Epithelial cell of esophagus (primary cell): ENCODE data around the gene VPS11.
"Not testable (repeated sequence)": the region's sequence is repeated elsewhere in the genome, so short reads cannot be mapped to it uniquely, and the experiment has no call there.

Experiments used
- DNase-seq: peaks from one replicate; pipeline ENCODE4 v3.0.0; 2010; ENCODE audit warnings: low read depth
- H3K4me3 ChIP-seq: 2 replicates; pipeline ENCODE4 v1.5.1; 2011; ENCODE audit warnings: mild to moderate bottlenecking, low read length, control low read depth
- CTCF ChIP-seq: IDR thresholded peaks from 2 replicates; pipeline ENCODE4 v1.5.1; 2011; ENCODE audit warnings: low read depth, mild to moderate bottlenecking, low read length, control low read depth, inconsistent platforms; ENCODE audit not compliant: insufficient read depth; ENCODE audit errors: missing control alignments

VPS11 gene

DNA sequence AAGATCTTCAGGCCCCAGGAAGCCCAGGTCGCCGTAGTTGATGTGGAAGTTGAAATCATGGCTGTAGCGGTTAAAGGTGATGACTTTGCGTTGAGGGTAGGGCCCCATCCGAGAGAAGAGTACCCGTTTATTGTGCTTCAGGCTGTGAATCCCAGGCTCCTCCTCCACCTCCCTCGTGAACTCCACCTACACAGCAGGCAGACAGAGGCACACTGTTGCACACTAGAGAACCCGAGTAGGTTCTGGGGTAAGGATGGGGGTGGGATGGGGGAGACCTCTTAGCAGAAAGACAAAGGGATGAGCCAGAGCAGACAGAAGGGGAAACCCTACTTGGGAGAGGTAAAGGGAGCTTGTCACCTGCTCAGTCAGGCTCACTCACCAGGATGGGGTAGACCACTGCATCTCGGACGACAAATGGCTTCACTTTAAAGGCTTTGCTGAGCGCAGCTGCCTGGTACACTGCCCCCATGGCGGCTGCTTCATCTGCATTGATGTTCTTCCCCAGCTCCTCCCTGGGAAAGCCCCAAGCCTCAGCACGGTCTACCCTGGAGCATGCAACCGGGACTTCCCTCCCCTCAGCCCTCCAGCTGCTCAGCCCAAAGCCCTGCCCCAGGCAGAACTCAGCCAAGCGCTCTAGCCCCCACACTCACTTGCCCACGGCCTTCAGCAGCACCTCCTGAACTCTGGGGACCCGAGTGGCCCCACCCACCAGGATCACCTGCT lies 16.0 kb upstream of the VPS11 start:
- H3K4me3 ChIP-seq: no peak overlapping the region
- no peak for DNase-seq
- TF ChIP-seq CTCF: no peak

GRCh38 chr11:119052163-119052814 lies 15.3 kb upstream of the VPS11 start:
- no peak overlapping the region for H3K4me3 ChIP-seq
- no peak for TF ChIP-seq CTCF
- peak; percentile 55 for DNase-seq

GRCh38 chr11:119054418-119054817 lies 13.2 kb upstream of the VPS11 start:
- DNase-seq: no peak
- no peak for TF ChIP-seq CTCF
- no peak overlapping the region for H3K4me3 ChIP-seq

DNA sequence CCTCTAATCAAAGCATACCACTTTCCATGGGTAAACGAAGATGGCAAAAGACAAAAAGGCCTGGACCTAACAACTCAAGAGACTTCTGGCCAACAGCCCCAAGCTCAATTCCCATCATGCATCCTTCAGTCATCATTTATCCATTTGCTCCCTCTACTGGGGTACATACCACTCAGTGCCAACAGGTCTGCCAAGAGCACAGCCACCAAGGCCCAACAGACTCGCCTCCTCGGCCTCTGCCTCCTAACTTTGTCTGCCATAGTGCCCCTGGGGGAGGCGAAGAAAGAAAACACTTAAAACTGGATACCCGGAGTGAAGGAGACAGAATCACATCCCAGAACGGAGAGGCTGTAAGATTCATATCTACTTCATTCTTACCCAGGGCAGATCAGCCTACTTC lies 11.7 kb upstream of the VPS11 start:
- peak; percentile 42 for DNase-seq
- peak overlapping the region; percentile 72 for H3K4me3 ChIP-seq
- no peak for TF ChIP-seq CTCF

DNA sequence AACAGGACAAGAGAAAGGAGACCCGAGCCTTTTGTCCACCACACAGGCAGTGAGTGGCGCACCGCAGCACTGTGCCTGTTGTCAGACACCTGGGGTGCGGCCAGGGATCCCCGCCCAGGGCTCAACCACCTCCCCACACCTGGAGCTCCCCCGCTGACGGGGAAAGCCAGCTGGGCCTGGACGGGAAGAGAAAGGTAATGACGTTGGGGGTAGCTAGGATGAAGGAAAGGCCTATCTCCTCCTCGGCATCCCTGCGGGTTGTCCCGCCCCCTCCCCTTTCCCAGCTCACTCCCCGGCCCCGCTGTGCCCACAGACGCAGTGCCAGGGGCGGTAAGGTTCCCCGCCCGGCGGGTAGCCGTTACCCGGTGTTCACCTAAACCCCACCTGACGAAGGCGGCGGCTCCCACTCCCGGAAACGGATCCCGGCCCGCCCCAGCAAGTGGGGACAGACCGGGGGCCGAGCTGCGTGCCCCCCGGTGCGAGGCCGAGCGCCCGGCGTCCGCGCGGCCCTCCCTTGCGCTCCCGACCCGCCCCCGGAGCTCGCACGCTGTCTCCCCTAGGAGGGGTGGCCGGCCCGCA lies 11.1 kb upstream of the VPS11 start:
- DNase-seq: peak; percentile 64
- no peak for TF ChIP-seq CTCF
- H3K4me3 ChIP-seq: peak overlapping the region; percentile 72

DNA sequence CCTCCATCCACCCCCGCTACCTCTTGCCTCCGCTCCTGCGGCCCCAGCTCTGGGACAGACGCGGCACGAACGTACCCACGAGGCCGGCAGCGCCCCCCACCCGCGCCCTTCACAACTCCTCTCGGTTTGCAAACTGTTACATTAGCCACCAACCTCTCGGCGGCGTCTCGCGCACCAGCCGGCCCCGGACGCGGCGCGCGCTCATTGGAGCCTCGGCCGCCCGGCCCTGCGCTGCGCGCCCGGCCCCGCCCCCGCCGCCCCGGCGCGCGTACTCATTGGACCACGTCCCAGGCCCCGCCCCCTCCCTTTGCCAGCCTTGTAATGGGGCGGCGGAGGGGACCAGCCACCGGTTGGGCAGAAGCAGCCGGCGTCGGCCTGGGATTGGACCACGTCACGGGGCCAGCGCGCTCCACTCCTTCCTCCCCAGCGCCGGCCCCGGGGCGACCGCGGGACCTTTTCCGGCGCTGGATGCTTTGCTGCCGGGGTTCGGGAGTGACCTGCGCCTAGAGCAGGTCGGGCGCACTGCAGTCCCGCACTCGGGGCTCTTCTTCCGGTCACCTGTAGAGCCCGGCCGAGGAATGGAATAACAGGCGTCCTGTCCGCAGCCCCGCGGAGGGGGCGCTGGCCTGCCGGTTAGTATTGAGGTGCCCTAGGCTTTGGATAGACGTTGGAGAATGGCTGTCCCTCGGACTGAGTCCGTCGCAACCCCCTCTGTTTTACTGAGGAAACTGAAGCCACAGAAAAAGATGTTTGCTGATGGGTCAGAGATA lies 10.4 kb upstream of the VPS11 start, which contains the start of gene HYOU1:
HYOU1 (minus strand) TSS at position 206 of the 770 bp plus-strand sequence. CDS start 1,045 bp downstream, outside the sequence.
- peak; percentile 31 for TF ChIP-seq CTCF
- H3K4me3 ChIP-seq: peak within 1 kb of the TSS; percentile 72
- peak; percentile 99 for DNase-seq

- H3K4me3 ChIP-seq, DNase-seq: not testable (repeated sequence)
These were observed 8.5 kb upstream of the VPS11 start for GRCh38 chr11:119059128-119059527.
